Common myeloid progenitor, CD34-positive (primary cell): ENCODE results near the gene HCRTR1.

Experiments used
- CTCF ChIA-PET: fragments of 350-600 bp; sonication (Branson Sonifier 250); formaldehyde crosslinking; loops from one replicate; lab custom pipeline; 2021; ENCODE audit warnings: antibody characterized with exemption; lab: Charles Lee
- POLR2A ChIA-PET: fragments of 350-600 bp; sonication (Branson Sonifier 250); formaldehyde crosslinking; loops from one replicate; lab custom pipeline; 2021; ENCODE audit warnings: antibody characterized with exemption; lab: Charles Lee
- DNase-seq, 3 donors: peaks; one replicate each; pipeline versions ENCODE4 v3.0.0 to v3.0.0-alpha.2; 2013
- H3K27ac ChIP-seq, 2 experiments: 1 replicate in 1 of 2; 2 replicates in 1 of 2; pipeline ENCODE4 v1.7.0; 2013; ENCODE audit warnings: inconsistent platforms in 2 of 2, low read length in 2 of 2, mild to moderate bottlenecking in 2 of 2, low read depth in 1 of 2, moderate library complexity in 1 of 2; ENCODE audit not compliant: severe bottlenecking in 2 of 2, insufficient read depth in 1 of 2, poor library complexity in 1 of 2
- H3K27me3 ChIP-seq, 5 experiments: replicated peaks in 2 of 5; 1 replicate in 3 of 5; 2 replicates in 2 of 5; pipeline versions ENCODE4 v1.6.1 to v1.7.0; 2013; ENCODE audit warnings: low read length in 4 of 5, mild to moderate bottlenecking in 2 of 5, moderate library complexity in 2 of 5, inconsistent platforms in 1 of 5; ENCODE audit not compliant: insufficient read depth in 5 of 5, control insufficient read depth in 4 of 5
- H3K36me3 ChIP-seq, 4 experiments: 1 replicate in 2 of 4; 2 replicates in 2 of 4; pipeline versions ENCODE4 v1.6.1 to v1.7.0; 2013; ENCODE audit warnings: low read length in 3 of 4, control low read depth in 1 of 4, mild to moderate bottlenecking in 1 of 4; ENCODE audit not compliant: control insufficient read depth in 4 of 4, insufficient read depth in 4 of 4
- H3K4me1 ChIP-seq, 4 experiments: 1 replicate in 3 of 4; 2 replicates in 1 of 4; pipeline versions ENCODE4 v1.6.1 to v1.7.1; 2013; ENCODE audit warnings: low read length in 3 of 4, mild to moderate bottlenecking in 3 of 4, control low read depth in 1 of 4, inconsistent platforms in 1 of 4, moderate library complexity in 1 of 4; ENCODE audit not compliant: control insufficient read depth in 4 of 4, insufficient read depth in 4 of 4; ENCODE audit errors: control extremely low read depth in 1 of 4
- H3K4me3 ChIP-seq, 7 experiments: 1 replicate in 4 of 7; 2 replicates in 3 of 7; pipeline versions ENCODE4 v1.5.1 to v1.7.0; 2013; ENCODE audit warnings: mild to moderate bottlenecking in 7 of 7, low read length in 6 of 7, moderate library complexity in 6 of 7, inconsistent platforms in 2 of 7, low read depth in 2 of 7, control low read depth in 1 of 7; ENCODE audit not compliant: insufficient read depth in 4 of 7, control insufficient read depth in 1 of 7; ENCODE audit errors: extremely low read depth in 1 of 7
- H3K9me3 ChIP-seq, 5 experiments: 1 replicate in 4 of 5; 2 replicates in 1 of 5; pipeline versions ENCODE4 v1.6.1 to v1.7.1; 2013; ENCODE audit warnings: low read length in 4 of 5, mild to moderate bottlenecking in 2 of 5, inconsistent platforms in 1 of 5, low read depth in 1 of 5, moderate library complexity in 1 of 5; ENCODE audit not compliant: control insufficient read depth in 4 of 5, insufficient read depth in 2 of 5; ENCODE audit errors: control extremely low read depth in 1 of 5
- WGBS: methylation state at CpG from one replicate; pipeline ENCODE4 v1.1.5; 2013; ENCODE audit not compliant: insufficient coverage; 5-methylcytosine and 5-hydroxymethylcytosine counted together

HCRTR1 gene

GRCh38 chr1:31623365-31623764, 5.9 kb downstream of the HCRTR1 start:
- H3K4me3 ChIP-seq: no peak overlapping the region
- no peaks in the 10 kb centered on the region for H3K9me3 ChIP-seq
- POLR2A ChIA-PET: no interaction called here
- CTCF ChIA-PET: interaction anchor here (1.4 to 1.6 kb wide), 3 partner anchors 15 to 59 kb away, joined by 3 to 5 read pairs (median 4); no protein-coding TSS in a partner anchor
- H3K36me3 ChIP-seq: peaks cover 0 to 14% (median 9%) of the 10 kb centered on the region in 4 experiments
- peaks cover 0 to under 1% (median 0%) of the 10 kb centered on the region in 4 experiments for H3K4me1 ChIP-seq
- no peaks in the 10 kb centered on the region for H3K27me3 ChIP-seq
- DNase-seq: no peak
- 100% methylated on average over 10 of the region's 12 CpGs for WGBS
- H3K27ac ChIP-seq: no peak overlapping the region

- Histone ChIP-seq H3K9me3 (no peaks in the 10 kb centered on the region), H3K4me1 (no peaks in the 10 kb centered on the region), H3K36me3 (peaks cover 5 to 23% (median 13%) of the 10 kb centered on the region in 4 experiments), H3K27me3 (no peaks in the 10 kb centered on the region), H3K27ac (no peak overlapping the region), H3K4me3 (no peak overlapping the region)
- ChIA-PET POLR2A (no interaction called here), CTCF (interaction anchor here (1.1 to 1.4 kb wide), 2 partner anchors 14 to 17 kb away, joined by 3 to 5 read pairs; no protein-coding TSS in a partner anchor)
- 81% methylated on average over 5 of the region's 5 CpGs for WGBS
- DNase-seq: no peak
Measured at GRCh38 chr1:31624309-31624708, 6.8 kb downstream of the HCRTR1 start.

- Histone ChIP-seq H3K9me3 (no peaks in the 10 kb centered on the region), H3K27ac (no peak overlapping the region), H3K4me1 (no peaks in the 10 kb centered on the region), H3K27me3 (no peaks in the 10 kb centered on the region), H3K36me3 (peaks cover 5 to 30% (median 16%) of the 10 kb centered on the region in 4 experiments), H3K4me3 (no peak overlapping the region)
- DNase-seq: no peak
- CTCF ChIA-PET: interaction anchor here (1.1 to 1.4 kb wide), 2 partner anchors 17 to 19 kb away, joined by 3 to 4 read pairs; partner anchors contain the start of gene PEF1
- POLR2A ChIA-PET: no interaction called here
- WGBS: 94% methylated on average over 12 of the region's 16 CpGs
Measured at GRCh38 chr1:31624731-31625514, 7.4 kb downstream of the HCRTR1 start.

GRCh38 chr1:31625561-31626222, 8.2 kb downstream of the HCRTR1 start:
- ChIA-PET POLR2A (no interaction called here), CTCF (interaction anchor here (1.4 kb wide), 1 partner anchor 18 kb away, joined by 4 read pairs; the partner anchor contains the start of gene PEF1)
- Histone ChIP-seq H3K4me3 (no peak overlapping the region), H3K9me3 (no peaks in the 10 kb centered on the region), H3K27me3 (no peaks in the 10 kb centered on the region), H3K27ac (no peak overlapping the region), H3K36me3 (peaks cover 5 to 37% (median 20%) of the 10 kb centered on the region in 4 experiments), H3K4me1 (no peaks in the 10 kb centered on the region)
- no peak for DNase-seq
- 93% methylated on average over 4 of the region's 4 CpGs for WGBS

GRCh38 chr1:31626223-31627207, 9.0 kb downstream of the HCRTR1 start:
- Histone ChIP-seq H3K4me1 (no peaks in the 10 kb centered on the region), H3K27ac (no peak overlapping the region), H3K4me3 (no peak overlapping the region), H3K27me3 (no peaks in the 10 kb centered on the region), H3K9me3 (no peaks in the 10 kb centered on the region), H3K36me3 (peaks cover 5 to 45% (median 25%) of the 10 kb centered on the region in 4 experiments)
- ChIA-PET POLR2A (interaction anchor here (0.6 kb wide), 1 partner anchor 527 kb away, joined by 3 read pairs; no protein-coding TSS in a partner anchor), CTCF (interaction anchor here (0.9 to 1.5 kb wide), 4 partner anchors 8 to 61 kb away, joined by 4 to 5 read pairs (median 4); partner anchors contain the start of gene PEF1)
- WGBS: 95% methylated on average over 22 of the region's 23 CpGs
- DNase-seq: no peak

- Histone ChIP-seq H3K9me3 (no peaks in the 10 kb centered on the region), H3K4me3 (no peak overlapping the region), H3K27ac (no peak overlapping the region), H3K4me1 (no peaks in the 10 kb centered on the region), H3K36me3 (peaks cover 9 to 54% (median 34%) of the 10 kb centered on the region in 4 experiments), H3K27me3 (no peaks in the 10 kb centered on the region)
- WGBS: 94% methylated on average over 11 of the region's 13 CpGs
- CTCF ChIA-PET: interaction anchor here (0.9 to 1.5 kb wide), 3 partner anchors 9 to 62 kb away, joined by 4 to 5 read pairs (median 5); no protein-coding TSS in a partner anchor
- POLR2A ChIA-PET: interaction anchor here (0.6 kb wide), 1 partner anchor 527 kb away, joined by 3 read pairs; no protein-coding TSS in a partner anchor
- DNase-seq: no peak
Measured at GRCh38 chr1:31627301-31627929, 9.9 kb downstream of the HCRTR1 start.
